HepG2 (cell line): ENCODE results near the gene KRTAP1-4. TPM values are rescaled to one million over a fixed set of nuclear protein-coding genes. Genes with fewer than 3 reads are reported as not detected.

Experiments used
- ATF1 ChIP-seq: IDR thresholded peaks from 2 replicates; pipeline ENCODE4 v1.6.1; 2016; ENCODE audit warnings: mild to moderate bottlenecking, control low read depth
- CBFB ChIP-seq: sonication (generic); formaldehyde crosslinking; IDR thresholded peaks from 2 replicates; pipeline ENCODE4 v1.4.0; 2020; ENCODE audit warnings: missing genetic modification reagents
- CBX1 ChIP-seq: IDR thresholded peaks from one replicate; pipeline ENCODE4 v1.6.1; 2016; ENCODE audit warnings: antibody characterized with exemption, low read depth
- FLYWCH1 ChIP-seq: sonication (generic); formaldehyde crosslinking; IDR thresholded peaks from 2 replicates; pipeline ENCODE4 v1.8.1; 2023; ENCODE audit warnings: mild to moderate bottlenecking, missing genetic modification reagents
- FOXK1 ChIP-seq: sonication (generic); formaldehyde crosslinking; IDR thresholded peaks from 2 replicates; pipeline ENCODE4 v1.4.0; 2020; ENCODE audit warnings: low read depth, missing genetic modification reagents, borderline replicate concordance
- GFI1 ChIP-seq: sonication (generic); formaldehyde crosslinking; IDR thresholded peaks from 2 replicates; pipeline ENCODE4 v1.5.0; 2020; ENCODE audit warnings: missing genetic modification reagents, mild to moderate bottlenecking, borderline replicate concordance
- HDAC2 ChIP-seq: sonication (generic); formaldehyde crosslinking; IDR thresholded peaks from 2 replicates; pipeline ENCODE4 v1.4.0; 2020; ENCODE audit warnings: missing genetic modification reagents
- KLF16 ChIP-seq, 2 experiments: sonication (generic) in 1 of 2; formaldehyde crosslinking in 1 of 2; IDR thresholded peaks; 2 replicates each; pipeline versions ENCODE4 v1.6.1 to v1.8.0; 2016 to 2023; ENCODE audit warnings: missing genetic modification reagents in 2 of 2, missing compliant biosample characterization in 1 of 2
- LCORL ChIP-seq, 2 experiments: fragments of 450-650 bp in 1 of 2; sonication (generic) in 1 of 2; formaldehyde crosslinking in 1 of 2; IDR thresholded peaks; 2 replicates each; pipeline versions ENCODE4 v1.5.0 to v1.6.1; 2017 to 2020; ENCODE audit warnings: antibody characterized with exemption in 1 of 2, missing genetic modification reagents in 1 of 2
- MED8 ChIP-seq: sonication (generic); formaldehyde crosslinking; IDR thresholded peaks from 2 replicates; pipeline ENCODE4 v1.8.1; 2023; ENCODE audit warnings: mild to moderate bottlenecking, missing genetic modification reagents; ENCODE audit not compliant: insufficient replicate concordance
- MIXL1 ChIP-seq: IDR thresholded peaks from 2 replicates; pipeline ENCODE4 v1.6.1; 2016
- MXD4 ChIP-seq: IDR thresholded peaks from 2 replicates; pipeline ENCODE4 v1.6.1; 2016; ENCODE audit warnings: mild to moderate bottlenecking, missing biosample characterization, missing genetic modification reagents
- MZF1 ChIP-seq: sonication (generic); formaldehyde crosslinking; IDR thresholded peaks from 2 replicates; pipeline ENCODE4 v1.8.1; 2023; ENCODE audit warnings: mild to moderate bottlenecking, missing genetic modification reagents, borderline replicate concordance
- NFKBIZ ChIP-seq: IDR thresholded peaks from 2 replicates; pipeline ENCODE4 v1.6.1; 2018; ENCODE audit warnings: missing genetic modification reagents, missing compliant biosample characterization
- NR2F6 ChIP-seq, 2 experiments: IDR thresholded peaks; 2 replicates each; pipeline ENCODE4 v1.6.1; 2016; ENCODE audit warnings: antibody characterized with exemption in 1 of 2, mild to moderate bottlenecking in 1 of 2
- RARA ChIP-seq: IDR thresholded peaks from 2 replicates; pipeline ENCODE4 v1.6.1; 2016; ENCODE audit warnings: missing genetic modification reagents, missing compliant biosample characterization
- RFXANK ChIP-seq: IDR thresholded peaks from 2 replicates; pipeline ENCODE4 v1.6.1; 2016
- SALL1 ChIP-seq: sonication (generic); formaldehyde crosslinking; IDR thresholded peaks from 2 replicates; pipeline ENCODE4 v1.8.0; 2022; ENCODE audit warnings: mild to moderate bottlenecking, missing genetic modification reagents
- SMARCE1 ChIP-seq: fragments of 450-650 bp; IDR thresholded peaks from 2 replicates; pipeline ENCODE4 v1.6.1; 2017; ENCODE audit warnings: borderline replicate concordance
- SMYD3 ChIP-seq: sonication (generic); formaldehyde crosslinking; IDR thresholded peaks from 2 replicates; pipeline ENCODE4 v1.8.1; 2023; ENCODE audit warnings: mild to moderate bottlenecking, missing genetic modification reagents
- SRSF4 ChIP-seq: fragments of 200-400 bp; formaldehyde crosslinking; IDR thresholded peaks from one replicate; pipeline ENCODE4 v1.6.1; 2018; ENCODE audit warnings: mild to moderate bottlenecking, low read depth, low read length, moderate library complexity; ENCODE audit not compliant: poor library complexity, severe bottlenecking
- THYN1 ChIP-seq: sonication (generic); formaldehyde crosslinking; IDR thresholded peaks from 2 replicates; pipeline ENCODE4 v1.8.1; 2023; ENCODE audit warnings: low read depth, mild to moderate bottlenecking, moderate library complexity, missing genetic modification reagents, borderline replicate concordance
- XBP1 ChIP-seq: sonication (generic); formaldehyde crosslinking; IDR thresholded peaks from 2 replicates; pipeline ENCODE4 v1.5.0; 2020; ENCODE audit warnings: missing genetic modification reagents
- ZC3H13 ChIP-seq: sonication (generic); formaldehyde crosslinking; IDR thresholded peaks from 2 replicates; pipeline ENCODE4 v1.8.1; 2023; ENCODE audit warnings: mild to moderate bottlenecking, missing genetic modification reagents, moderate library complexity
- ZEB1 ChIP-seq: IDR thresholded peaks from 2 replicates; pipeline ENCODE4 v1.6.1; 2012; ENCODE audit warnings: mild to moderate bottlenecking, low read depth, inconsistent platforms; ENCODE audit not compliant: insufficient replicate concordance
- ZNF337 ChIP-seq: sonication (generic); formaldehyde crosslinking; IDR thresholded peaks from 2 replicates; pipeline ENCODE4 v1.5.1; 2020; ENCODE audit warnings: missing genetic modification reagents, low read depth, mild to moderate bottlenecking, borderline replicate concordance
- ZNF501 ChIP-seq: sonication (generic); formaldehyde crosslinking; IDR thresholded peaks from 2 replicates; pipeline ENCODE4 v1.5.1; 2020; ENCODE audit warnings: mild to moderate bottlenecking, moderate library complexity, missing genetic modification reagents
- ZNF772 ChIP-seq: sonication (generic); formaldehyde crosslinking; IDR thresholded peaks from 2 replicates; pipeline ENCODE4 v1.5.0; 2020; ENCODE audit warnings: mild to moderate bottlenecking, missing genetic modification reagents
- ZNF878 ChIP-seq: sonication (generic); formaldehyde crosslinking; IDR thresholded peaks from 2 replicates; pipeline ENCODE4 v1.8.1; 2023; ENCODE audit warnings: mild to moderate bottlenecking, missing genetic modification reagents, moderate library complexity
- polyA plus RNA-seq, 8 experiments: library from polyadenylated mRNA; depleted of rRNA in 3 of 8; stranded (reverse) in 7 of 8; unstranded in 1 of 8; fragments of >200 nt; fragmentation: Illumina TruSeq in 4 of 8; extraction: Trizol in 4 of 8; gene quantifications; 2 replicates each; pipeline versions ENCODE4 v1.2.1 to v1.2.3, GENCODE V29; 2011 to 2016; ENCODE audit warnings: low read depth in 4 of 8, missing spikeins in 1 of 8, mixed read lengths in 1 of 8; ENCODE audit not compliant: insufficient read depth in 1 of 8
- total RNA-seq, 5 experiments: library from RNA; depleted of rRNA; stranded (reverse); fragments of >200 nt; fragmentation: Illumina TruSeq; extraction: Trizol; gene quantifications; 2 replicates each; pipeline ENCODE4 v1.2.3, GENCODE V29; 2016; ENCODE audit warnings: low read depth in 1 of 5
- TF ChIP-seq, protein P1 (sequence below): sonication (generic); formaldehyde crosslinking; IDR thresholded peaks from 2 replicates; pipeline ENCODE4 v1.4.0; 2020; ENCODE audit warnings: low read depth, mild to moderate bottlenecking, missing genetic modification reagents
- TF ChIP-seq, protein P2 (sequence below): IDR thresholded peaks from 2 replicates; pipeline ENCODE4 v1.6.1; 2012; ENCODE audit warnings: low read depth, low read length, improper control_type of control experiment

KRTAP1-4 gene
- total and polyA plus RNA-seq, 2 of the 13 experiments (the other 11 are each of a cell fraction or from before 2014, with no cell fraction given), result not detected

DNA sequence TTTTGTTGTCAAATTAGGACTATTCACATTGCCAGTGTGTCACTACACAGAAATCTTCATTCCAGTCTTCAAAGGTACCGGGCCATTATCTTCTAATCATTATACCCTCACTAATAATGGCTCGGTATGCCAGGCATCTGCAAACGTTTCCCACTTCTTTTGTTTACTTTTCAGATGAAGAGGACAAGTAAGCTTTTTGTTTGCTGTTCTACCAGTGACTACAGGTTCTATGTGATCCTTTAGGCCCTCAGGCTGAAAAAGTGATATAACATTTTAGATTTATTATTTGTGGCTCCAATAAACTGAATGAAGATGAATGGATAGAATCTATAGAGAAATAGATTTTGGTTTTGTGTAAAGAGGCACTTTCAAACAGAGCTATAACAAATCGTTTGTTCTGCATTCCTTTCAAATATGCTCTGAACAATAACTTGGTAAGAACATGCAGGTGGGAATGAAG, 20.7 kb downstream of the KRTAP1-4 start (continued):
- TF ChIP-seq, protein P1, sequence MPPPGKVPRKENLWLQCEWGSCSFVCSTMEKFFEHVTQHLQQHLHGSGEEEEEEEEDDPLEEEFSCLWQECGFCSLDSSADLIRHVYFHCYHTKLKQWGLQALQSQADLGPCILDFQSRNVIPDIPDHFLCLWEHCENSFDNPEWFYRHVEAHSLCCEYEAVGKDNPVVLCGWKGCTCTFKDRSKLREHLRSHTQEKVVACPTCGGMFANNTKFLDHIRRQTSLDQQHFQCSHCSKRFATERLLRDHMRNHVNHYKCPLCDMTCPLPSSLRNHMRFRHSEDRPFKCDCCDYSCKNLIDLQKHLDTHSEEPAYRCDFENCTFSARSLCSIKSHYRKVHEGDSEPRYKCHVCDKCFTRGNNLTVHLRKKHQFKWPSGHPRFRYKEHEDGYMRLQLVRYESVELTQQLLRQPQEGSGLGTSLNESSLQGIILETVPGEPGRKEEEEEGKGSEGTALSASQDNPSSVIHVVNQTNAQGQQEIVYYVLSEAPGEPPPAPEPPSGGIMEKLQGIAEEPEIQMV (CRISPR knock-in tag), result no peak
- TF ChIP-seq NR2F6 (IDR thresholded peaks at IDR 0.05), result peak; percentile 77
- TF ChIP-seq NR2F6 (CRISPR knock-in tag; IDR thresholded peaks at IDR 0.05), result peak; percentile 58
- TF ChIP-seq, protein P2, sequence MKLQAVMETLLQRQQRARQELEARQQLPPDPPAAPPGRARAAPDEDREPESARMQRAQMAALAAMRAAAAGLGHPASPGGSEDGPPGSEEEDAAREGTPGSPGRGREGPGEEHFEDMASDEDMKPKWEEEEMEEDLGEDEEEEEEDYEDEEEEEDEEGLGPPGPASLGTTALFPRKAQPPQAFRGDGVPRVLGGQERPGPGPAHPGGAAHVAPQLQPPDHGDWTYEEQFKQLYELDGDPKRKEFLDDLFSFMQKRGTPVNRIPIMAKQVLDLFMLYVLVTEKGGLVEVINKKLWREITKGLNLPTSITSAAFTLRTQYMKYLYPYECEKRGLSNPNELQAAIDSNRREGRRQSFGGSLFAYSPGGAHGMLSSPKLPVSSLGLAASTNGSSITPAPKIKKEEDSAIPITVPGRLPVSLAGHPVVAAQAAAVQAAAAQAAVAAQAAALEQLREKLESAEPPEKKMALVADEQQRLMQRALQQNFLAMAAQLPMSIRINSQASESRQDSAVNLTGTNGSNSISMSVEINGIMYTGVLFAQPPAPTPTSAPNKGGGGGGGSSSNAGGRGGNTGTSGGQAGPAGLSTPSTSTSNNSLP, result peak; percentile 97
- TF ChIP-seq ZNF337, result no peak
- TF ChIP-seq ZC3H13, result no peak
- TF ChIP-seq SMYD3 (CRISPR knock-in tag), result peak; percentile 52; the same call in 1 of the 2 replicates
- TF ChIP-seq ZNF501, result no peak
- no peak for TF ChIP-seq MXD4 (CRISPR knock-in tag)
- TF ChIP-seq HDAC2, result peak; percentile 90
- 0 out of 2 replicates have a peak, but pooled peaks have one; percentile 18 for TF ChIP-seq RFXANK
- 0 out of 2 replicates have a peak, but pooled peaks have one; percentile 52 for TF ChIP-seq ZNF772 (CRISPR knock-in tag)
- TF ChIP-seq FOXK1 (CRISPR knock-in tag), result peak; percentile 37; the same call in 1 of the 2 replicates
- peak; percentile 11; the same call in 1 of the 2 replicates for TF ChIP-seq SALL1 (CRISPR knock-in tag)
- peak in 1 of 2 experiments; percentile 66; a peak in 2 of 4 replicates for TF ChIP-seq KLF16 (CRISPR knock-in tag; IDR thresholded peaks at IDR 0.05)
- no peak for TF ChIP-seq XBP1 (CRISPR knock-in tag)
- no peak for TF ChIP-seq LCORL (IDR thresholded peaks at IDR 0.05)
- peak; percentile 66; the same call in 1 of the 2 replicates for TF ChIP-seq LCORL (CRISPR knock-in tag; IDR thresholded peaks at IDR 0.05)
- no peak for TF ChIP-seq SMARCE1
- TF ChIP-seq THYN1 (CRISPR knock-in tag), result no peak
- peak; percentile 86 for TF ChIP-seq RARA (CRISPR knock-in tag)
- no peak for TF ChIP-seq MED8 (CRISPR knock-in tag)
- TF ChIP-seq GFI1 (CRISPR knock-in tag), result peak; percentile 82
- peak; percentile 83; the same call in 1 of the 2 replicates for TF ChIP-seq CBFB (CRISPR knock-in tag)
- no peak for TF ChIP-seq CBX1
- peak; percentile 69; the same call in 1 of the 2 replicates for TF ChIP-seq ATF1
- TF ChIP-seq MZF1 (CRISPR knock-in tag), result no peak
- TF ChIP-seq FLYWCH1 (CRISPR knock-in tag), result no peak
- TF ChIP-seq ZEB1, result peak; percentile 35
- TF ChIP-seq NFKBIZ (CRISPR knock-in tag), result 0 out of 2 replicates have a peak, but pooled peaks have one; percentile 71
- TF ChIP-seq SRSF4, result no peak
- TF ChIP-seq MIXL1, result peak; percentile 98
- TF ChIP-seq ZNF878 (CRISPR knock-in tag), result no peak; the same call in 1 of the 2 replicates
